ENCODE measurements around the gene KDSR.

KDSR gene

DNA sequence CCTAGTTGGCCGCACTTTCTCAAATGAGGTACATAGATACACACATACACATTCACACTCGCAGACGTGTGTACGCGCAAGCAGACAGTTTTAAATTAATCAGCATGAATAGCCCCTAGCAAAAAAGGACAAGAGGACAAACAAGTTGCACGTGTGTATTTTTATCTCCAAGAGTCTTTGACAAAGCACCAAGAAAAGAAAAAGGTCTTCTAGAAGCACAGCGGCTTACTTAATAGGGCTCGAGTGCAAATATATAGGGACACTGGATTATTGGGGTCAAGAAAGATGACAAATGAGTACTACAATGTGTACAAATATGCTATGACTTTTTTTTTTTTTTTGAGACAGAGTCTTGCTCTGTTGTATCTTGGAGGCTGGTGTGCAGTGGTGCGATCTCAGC, 45.7 kb downstream of the KDSR start:
- DNase-seq (ENCODE audit: low read depth in 2 of 2) = no peak

DNA sequence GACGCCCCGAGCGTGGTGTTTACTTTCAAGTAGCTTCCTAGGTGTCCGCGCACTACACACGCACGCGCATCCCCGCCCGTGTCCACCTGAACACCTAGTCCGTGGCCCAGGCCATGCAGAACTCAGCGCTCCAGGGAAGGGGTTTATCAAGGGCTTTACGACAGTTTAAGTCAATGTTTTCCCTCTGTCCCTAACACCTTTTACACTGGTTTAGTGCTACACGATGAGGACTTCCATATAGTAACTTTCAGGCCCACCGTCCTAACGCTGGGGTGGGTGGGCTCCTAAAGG, 46.1 kb downstream of the KDSR start:
- no peak for DNase-seq (ENCODE audit: low read depth in 2 of 2)

DNA sequence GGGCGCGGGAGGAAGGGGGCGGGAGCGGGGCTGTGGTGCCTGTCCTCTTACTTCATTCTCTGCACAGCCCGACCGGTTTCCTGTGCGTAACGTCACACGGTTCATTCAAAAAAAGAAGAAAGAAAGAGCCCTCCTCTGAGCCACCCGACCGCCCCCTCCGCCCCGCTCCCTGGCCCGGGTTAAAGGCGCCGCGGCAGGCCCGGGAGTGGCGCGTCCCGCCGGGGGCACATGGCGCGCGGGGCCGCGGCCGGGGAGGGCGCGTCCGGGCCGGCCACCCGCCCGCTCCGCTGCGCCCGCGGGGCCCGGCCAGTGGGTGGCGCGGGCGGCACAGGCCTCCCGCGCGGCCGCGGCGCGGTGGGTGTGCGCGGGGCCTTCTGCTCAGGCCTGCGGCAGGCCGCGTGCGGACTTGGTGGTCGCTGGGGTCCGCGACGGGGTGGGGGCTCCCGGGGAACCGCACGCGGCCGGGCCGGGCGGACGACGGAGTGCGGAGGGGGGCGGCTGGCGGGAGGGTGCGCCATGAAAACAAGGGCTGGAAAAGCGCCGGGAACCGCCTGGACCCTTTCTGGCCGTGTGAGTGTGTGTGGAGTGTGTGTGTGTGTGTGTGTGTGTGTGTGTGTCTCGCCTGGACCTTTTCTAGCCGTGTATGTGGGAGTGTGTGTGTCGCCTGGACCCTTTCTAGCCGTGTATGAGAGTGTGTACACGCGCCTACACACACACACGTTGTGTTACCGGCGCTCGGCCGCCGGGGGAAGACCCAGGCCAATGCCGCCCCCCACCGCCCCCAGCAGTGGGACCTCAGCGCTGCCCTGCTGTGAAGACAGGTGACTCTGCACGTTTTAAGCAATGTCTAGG, 46.7 kb downstream of the KDSR start:
- DNase-seq (ENCODE audit: low read depth in 2 of 2) = peak; percentile 75 to 76

DNA sequence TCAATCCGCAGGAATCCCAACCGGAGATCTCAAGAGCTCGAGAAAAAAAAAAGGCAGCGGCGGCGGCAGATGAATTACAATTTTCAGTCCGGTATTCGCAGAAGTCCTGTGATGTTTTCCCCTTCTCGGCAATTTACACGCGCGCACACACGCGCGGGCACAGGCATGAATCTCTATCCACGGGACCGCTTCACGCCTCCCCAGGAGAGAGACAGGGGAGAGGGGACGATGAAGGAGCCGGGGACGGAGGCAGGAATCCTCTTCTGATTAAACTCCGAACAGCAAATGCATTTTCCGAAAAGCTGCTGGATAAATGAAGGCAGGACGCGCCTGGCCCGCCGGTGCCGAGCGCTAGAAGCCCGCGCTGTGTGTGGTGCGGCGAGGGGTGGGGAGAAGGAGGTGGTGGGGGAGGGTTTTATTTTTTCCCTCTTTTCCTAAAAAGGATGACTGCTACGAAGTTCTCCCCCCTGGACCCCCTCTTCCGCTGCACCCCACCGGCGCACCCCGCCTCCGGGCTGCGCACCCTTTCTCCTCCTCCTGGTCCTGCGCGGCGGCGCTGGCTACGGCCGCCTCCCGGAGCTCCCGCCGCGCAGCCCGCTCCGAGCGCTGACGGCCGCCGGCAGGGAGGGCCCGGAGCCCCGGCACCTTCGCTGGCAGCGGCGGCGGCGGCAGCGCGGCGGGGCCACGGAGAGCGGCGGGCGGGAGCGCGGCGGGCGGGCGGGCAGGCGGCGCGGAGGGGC, 47.5 kb downstream of the KDSR start, which contains the start of gene BCL2:
Gene BCL2 (minus strand): TSS at position 387 of the 740 bp plus-strand sequence.
- DNase-seq (ENCODE audit: low read depth in 2 of 2) = no peak

DNA sequence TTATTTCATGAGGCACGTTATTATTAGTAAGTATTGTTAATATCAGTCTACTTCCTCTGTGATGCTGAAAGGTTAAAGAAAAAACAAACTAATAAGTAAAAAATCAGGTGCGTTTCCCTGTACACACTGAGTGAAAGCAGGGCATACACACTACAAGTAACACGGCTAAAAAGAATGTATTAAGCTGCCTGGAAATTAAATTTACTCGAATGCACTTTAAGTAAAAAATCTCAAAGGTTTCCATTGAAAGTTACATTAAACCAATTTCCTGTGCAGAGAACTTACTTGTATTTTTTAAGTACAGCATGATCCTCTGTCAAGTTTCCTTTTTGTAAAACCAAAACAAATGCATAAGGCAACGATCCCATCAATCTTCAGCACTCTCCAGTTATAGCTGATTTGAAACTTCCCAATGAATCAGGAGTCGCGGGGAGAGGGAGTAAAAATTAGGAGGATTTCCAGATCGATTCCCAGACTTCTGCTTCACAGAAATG, 48.1 kb downstream of the KDSR start:
- DNase-seq (ENCODE audit: low read depth in 2 of 2) = no peak

DNA sequence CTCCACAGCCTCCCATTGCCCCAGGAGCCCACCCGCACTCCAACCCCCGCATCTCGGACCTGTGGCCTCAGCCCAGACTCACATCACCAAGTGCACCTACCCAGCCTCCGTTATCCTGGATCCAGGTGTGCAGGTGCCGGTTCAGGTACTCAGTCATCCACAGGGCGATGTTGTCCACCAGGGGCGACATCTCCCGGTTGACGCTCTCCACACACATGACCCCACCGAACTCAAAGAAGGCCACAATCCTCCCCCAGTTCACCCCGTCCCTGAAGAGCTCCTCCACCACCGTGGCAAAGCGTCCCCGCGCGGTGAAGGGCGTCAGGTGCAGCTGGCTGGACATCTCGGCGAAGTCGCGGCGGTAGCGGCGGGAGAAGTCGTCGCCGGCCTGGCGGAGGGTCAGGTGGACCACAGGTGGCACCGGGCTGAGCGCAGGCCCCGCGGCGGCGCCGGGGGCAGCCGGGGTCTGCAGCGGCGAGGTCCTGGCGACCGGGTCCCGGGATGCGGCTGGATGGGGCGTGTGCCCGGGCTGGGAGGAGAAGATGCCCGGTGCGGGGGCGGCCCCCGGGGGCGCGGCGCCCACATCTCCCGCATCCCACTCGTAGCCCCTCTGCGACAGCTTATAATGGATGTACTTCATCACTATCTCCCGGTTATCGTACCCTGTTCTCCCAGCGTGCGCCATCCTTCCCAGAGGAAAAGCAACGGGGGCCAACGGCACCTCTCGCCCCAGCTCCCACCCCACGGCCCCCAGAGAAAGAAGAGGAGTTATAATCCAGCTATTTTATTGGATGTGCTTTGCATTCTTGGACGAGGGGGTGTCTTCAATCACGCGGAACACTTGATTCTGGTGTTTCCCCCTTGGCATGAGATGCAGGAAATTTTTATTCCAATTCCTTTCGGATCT, 48.8 kb downstream of the KDSR start:
- peak; percentile 75 to 80 for DNase-seq (ENCODE audit: low read depth in 2 of 2)

DNA sequence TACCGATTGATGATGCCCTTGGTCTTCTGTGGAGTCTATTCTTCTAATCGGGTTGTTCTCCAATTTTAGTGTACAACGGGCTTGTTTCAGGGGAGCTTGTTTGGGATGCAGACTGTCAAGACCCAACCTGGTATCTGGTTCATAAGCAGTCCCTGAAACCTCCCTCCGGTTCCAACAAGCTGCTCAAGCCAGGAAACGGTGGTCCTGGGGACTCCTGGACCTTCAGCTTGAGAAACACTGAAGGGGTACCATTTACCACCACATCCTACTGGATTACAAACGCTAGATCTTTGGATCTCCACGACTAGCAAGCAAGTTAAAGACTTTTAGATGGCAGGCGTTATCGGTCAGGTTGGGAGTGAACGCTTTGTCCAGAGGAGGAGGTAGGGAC, 49.5 kb downstream of the KDSR start:
- DNase-seq (ENCODE audit: low read depth in 2 of 2) = no peak

DNA sequence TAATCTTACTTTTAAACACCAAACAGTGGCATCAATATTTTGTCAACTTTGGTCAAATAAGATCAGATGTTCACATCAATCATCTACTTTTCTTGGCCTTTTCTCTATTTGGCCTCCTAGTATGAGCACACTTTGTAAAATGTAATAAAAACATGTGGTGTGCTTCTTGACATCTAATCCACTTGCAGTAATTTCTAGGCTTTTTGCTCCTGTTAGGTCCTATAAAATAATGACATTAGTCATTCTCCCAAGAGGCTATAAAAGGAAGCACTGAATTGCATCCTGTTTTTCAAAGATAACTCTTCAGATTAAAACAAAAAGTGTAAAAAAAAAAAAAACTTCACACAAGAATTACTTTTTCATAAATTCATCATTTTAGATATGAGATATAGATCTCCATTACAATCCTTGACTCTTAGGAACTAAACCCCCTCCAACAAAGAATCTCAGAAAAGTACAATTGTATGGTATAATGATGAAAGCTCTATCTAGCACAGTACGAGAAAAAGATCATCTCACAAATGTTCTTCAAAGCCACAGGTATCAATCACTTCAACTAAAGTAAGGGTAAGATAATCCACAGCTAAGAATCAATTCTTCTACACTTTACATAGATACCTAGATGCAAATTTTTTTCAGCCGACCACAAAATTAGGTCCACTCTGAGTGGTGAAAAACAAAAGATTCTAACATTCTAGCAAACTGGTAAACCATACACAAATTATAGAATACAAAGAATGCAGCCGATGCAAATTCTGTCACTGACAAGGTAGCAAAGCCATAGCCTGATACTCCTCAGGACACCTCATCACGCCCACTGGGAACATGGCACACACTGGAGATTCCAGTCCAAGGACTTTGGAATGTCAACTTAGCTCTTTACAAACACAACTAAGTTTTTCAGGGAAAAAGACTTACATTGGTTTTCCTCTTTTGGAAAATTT, 50.1 kb downstream of the KDSR start:
- no peak for DNase-seq (ENCODE audit: low read depth in 2 of 2)

DNA sequence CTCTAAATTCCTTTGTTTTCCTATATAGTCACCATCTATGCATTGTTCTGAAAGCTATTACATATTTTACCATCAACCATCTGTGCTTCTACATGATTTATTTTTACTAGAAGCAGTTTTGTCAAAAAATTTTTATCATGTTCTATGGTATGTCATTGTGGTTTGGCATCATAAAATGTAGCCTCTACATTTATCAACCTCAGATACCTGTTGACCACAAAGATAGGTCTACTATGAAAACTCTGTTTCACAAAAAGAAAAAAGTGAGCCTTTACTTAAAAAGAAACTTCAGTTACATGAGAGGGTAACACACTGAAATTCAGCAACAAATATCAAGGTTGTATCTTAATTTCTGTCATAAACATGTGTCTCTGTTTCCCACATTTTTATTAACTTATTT, 51.1 kb downstream of the KDSR start:
- no peak for DNase-seq (ENCODE audit: low read depth in 2 of 2)

DNA sequence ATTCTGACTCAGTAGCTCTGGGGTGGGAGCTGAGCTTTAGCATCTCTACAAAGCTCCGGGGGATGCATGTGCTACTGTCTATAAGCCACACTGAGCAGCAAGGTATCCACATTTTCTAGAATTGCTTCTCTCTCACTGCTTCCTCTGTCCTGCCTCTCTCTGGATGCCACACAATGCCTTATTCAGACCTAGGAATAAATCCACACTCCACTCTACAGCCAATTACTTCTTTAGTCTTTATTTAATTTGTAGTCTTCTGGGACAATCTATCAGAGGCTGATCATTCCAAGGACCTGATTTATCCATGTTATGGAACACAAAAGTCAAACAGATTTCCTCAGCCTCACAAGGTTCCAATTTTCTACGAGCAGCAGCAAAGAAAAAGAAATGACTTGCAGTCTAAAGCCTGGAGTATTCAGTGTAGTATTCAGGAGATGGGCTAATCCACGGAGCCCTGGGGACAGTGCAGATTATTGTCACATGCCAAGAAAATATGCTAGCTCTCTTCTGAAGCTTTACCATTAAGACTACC, 51.8 kb downstream of the KDSR start:
- DNase-seq (ENCODE audit: low read depth in 2 of 2) = no peak

DNA sequence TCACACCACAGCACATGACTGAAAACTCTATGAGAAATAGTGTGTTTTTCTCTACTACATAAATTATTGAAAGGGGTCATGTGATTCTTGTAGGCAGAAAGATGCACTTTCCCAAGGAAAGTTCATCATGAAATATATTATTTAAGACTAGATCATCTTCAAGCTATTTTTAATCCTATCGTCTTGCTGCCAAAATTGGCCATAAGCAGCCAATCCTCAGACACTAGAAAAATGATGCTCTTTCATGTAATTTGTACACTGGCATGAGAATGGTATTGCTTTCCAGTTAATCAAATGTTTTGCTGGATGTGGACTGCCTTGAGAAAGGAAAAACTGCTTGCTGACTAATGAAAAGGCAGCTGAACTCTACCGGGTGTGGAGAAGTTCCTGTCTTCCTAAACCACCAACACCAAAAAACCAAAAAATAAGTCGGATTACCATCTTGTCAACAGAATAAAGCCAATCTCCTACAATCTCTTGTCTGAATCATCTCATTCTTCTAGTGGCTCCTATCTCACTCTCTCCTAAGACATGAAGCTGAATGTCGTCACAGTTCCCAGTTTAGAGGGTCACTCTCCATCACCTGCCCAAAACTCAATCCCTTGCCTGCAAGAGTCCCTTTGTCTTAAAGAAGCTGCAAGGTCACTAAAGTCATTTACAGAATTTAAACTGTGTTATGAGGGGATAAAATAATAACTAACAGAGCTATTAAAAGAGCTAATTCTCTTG, 52.8 kb downstream of the KDSR start:
- no peak for DNase-seq (ENCODE audit: low read depth in 2 of 2)

DNA sequence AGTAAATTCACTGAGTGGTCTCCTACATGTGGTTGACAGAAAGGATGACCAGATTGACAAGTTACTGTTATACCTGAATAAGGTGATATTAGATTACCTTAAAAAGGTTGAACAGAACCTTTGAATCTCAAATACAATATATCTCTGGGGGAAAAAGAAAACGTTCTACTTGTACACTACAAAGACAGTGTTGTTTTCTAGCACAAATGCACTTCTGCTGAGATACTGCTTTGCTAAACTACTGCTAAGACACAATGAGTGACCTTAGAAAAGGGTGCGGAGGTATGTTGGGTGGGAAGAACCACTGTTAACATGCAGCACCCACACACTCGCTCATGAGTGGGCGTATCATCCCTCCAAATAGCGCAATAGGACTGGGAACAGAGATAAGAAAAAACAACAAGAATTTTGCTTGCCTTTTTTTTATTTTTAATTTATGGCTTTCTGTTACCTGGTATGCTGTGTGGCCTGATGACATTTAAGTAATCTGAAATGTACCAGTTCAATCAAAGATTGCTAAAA, 53.5 kb downstream of the KDSR start:
- DNase-seq (ENCODE audit: low read depth in 2 of 2) = no peak

DNA sequence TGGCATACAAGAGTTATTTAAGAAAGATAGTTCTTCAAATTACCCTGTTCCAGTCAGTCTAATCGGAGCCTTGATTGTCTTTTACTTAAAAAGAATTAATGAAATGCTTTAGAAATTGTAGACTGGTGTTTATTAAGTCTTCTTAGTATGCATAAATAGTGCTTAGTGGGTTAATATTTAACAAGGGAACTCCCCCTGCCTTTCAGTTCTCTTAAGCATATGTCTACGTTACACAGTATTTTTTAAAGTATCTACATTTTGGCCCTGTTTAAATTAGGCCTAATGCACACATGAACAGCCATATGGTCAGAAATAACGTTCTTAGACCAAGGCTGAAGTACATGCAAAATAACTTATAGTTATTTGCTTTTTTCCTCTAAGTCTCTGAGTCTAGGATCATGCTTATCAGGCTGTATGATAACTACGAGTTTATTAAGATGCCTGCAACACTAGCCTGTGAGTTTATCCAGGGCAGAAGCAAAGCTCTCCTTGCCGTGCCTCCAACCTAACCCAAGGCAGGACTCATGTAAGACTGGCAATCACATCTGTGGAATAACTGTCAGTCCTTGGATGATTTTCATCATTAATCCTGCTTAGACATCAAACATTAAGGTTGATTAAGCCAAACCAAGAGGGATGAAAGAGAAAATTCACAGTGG, 54.1 kb downstream of the KDSR start:
- DNase-seq (ENCODE audit: low read depth in 2 of 2) = no peak

DNA sequence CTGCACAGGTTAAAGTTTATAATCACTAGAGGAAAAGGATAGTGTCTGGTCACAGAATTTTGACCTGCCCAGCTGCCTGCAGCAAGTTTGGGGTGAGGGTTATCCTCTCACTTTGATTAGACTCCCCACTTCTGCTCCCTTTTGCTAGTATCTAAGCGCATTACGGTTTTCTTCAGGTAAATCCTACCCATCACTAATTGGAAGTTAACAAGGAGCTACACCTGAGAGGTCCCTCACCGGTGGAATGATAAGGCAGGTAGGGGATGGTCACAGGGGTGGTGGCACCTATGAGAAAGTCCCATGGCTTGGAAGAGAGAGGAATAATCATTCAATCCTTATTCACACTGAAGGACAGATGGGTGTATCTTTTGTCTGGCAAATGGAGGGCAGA, 55.0 kb downstream of the KDSR start:
- no peak for DNase-seq (ENCODE audit: low read depth in 2 of 2)

DNA sequence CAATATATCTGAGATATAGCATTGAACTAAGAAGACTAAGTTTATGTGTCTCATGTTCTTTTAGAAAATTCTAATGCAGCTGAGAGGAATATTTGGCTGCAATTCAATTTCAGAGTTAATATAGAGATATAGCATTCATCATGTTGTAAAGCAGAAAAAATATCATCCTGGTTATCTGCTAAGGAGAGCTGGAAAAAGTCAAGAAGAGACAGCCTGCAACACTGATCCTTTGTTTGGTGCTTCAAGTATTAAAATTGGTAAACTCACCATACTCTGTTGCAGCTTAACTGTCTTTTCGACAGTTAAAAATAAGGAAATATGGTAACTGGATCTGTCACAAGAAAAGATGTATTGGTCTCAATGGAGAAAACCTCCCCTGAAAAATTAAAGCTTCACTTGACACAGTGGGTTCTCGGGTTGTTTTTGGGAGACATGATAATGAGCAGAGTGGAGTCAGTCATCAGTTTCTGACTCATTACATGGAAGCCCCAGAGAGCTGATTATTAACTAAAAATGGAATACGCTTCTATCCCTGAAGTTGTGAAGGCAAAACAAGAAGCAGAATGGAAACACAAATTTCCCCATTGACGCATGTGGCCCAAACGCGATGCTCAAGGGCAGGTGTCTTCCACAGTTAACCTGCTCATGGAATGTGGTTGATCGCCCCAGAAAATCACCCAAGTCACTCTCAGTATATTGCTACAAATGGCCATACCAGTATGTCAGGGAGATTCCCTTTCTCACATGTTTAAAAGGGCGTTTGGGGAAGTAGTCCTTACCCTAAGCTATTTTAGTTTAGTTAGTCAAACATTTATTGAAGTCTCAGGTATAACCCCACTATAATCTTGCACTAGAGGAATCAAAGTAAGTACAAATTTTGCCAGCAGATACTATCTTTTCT, 55.6 kb downstream of the KDSR start:
- no peak for DNase-seq (ENCODE audit: low read depth in 2 of 2)

DNA sequence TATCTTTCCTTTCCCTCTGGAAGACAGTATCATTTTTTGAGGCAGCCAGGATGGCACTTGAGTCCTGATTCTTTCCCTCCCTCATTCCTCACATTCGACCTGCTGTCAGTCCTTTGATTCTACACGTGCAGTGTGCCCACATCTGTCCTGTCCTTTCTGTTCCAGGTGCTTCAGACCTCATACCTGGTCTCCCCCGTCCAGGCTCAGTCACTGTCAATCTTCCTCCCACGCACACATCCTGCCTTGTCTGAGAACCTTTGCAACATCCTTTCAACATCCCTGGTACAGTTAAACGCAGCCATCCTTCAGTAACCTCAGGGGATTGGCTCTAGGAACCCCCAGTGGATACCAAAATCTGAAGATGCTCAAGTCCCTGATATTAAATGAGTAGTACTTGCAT, 57.6 kb downstream of the KDSR start:
- no peak for DNase-seq (ENCODE audit: low read depth in 2 of 2)

DNA sequence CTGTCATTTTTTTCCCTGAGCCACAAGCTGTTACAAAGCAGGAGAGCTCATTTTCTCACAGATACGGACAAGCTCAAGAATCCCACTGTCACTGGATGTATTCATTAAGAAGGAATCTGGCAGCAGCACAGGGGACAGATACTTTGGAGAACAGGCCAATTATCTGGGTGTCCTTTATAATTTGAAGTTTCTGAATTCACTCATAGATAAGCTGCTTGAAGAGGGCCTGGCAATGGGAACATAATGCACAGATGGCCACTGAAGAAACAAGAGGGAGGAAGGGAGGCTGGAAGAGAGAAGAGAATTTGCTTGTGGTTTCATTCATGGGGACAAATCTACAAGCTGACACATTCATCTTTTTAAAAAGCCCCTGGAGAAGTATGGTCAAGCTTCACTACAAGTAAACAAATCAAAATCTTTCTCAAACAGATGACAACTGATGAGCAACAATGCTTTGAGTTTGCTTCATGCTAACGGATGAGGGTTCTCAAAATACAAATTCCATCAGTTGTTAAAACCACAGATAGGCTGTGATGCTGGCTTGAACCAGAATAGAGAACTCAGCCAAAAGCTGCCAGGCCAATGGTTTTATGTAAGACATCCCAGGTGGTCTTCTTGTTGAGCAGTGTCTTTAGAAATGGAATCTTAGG, 59.3 kb downstream of the KDSR start:
- DNase-seq (ENCODE audit: low read depth in 2 of 2) = no peak

All from stimulated activated CD8-positive, alpha-beta memory T cell treated with anti-CD3 and anti-CD28 coated beads, Interleukin-15, amount 100 ng/mL, for 48 hours (primary cell).